Panc1 (cell line): Measurements from ENCODE around the gene SLC6A11. TPM values are rescaled to one million over a fixed set of nuclear protein-coding genes. Genes with fewer than 3 reads are reported as not detected.

Source experiments
- ATAC-seq: fragments of 200-7000 bp; cut with Tn5 transposase; 2 replicates; pipeline ENCODE4 v1.9.1; 2020; ENCODE audit warnings: mild to moderate bottlenecking, moderate library complexity
- BruUV-seq: library from RNA; stranded (reverse); fragments of 400-500 nt; replicated peaks from 2 replicates; lab custom pipeline; 2021; lab: Mats Ljungman, UMichigan
- CTCF ChIA-PET: fragments of 300-600 bp; sonication (Branson Sonifier 250); formaldehyde crosslinking; loops from one replicate; lab custom pipeline; 2022; ENCODE audit warnings: antibody characterized with exemption; lab: Charles Lee
- POLR2A ChIA-PET: fragments of 300-600 bp; sonication (Branson Sonifier 250); formaldehyde crosslinking; loops from one replicate; lab custom pipeline; 2022; ENCODE audit warnings: antibody characterized with exemption; lab: Charles Lee
- DNase-seq: peaks from one replicate; pipeline ENCODE4 v3.0.0-alpha.2; 2010; ENCODE audit warnings: low read depth, low spot score
- H3K27ac ChIP-seq: 2 replicates; pipeline ENCODE4 v1.5.1; 2011; ENCODE audit warnings: mild to moderate bottlenecking, low read length, inconsistent platforms
- H3K27me3 ChIP-seq: fragments of 200-500 bp; sonication (Bioruptor generic); 2 replicates; pipeline ENCODE4 v1.6.0; 2014; ENCODE audit warnings: low read length, inconsistent platforms; ENCODE audit not compliant: control insufficient read depth, insufficient read depth
- H3K36me3 ChIP-seq: fragments of 200-500 bp; sonication (Bioruptor generic); 2 replicates; pipeline ENCODE4 v1.5.1; 2014; ENCODE audit warnings: inconsistent platforms, mild to moderate bottlenecking, low read length, moderate library complexity; ENCODE audit not compliant: control insufficient read depth, insufficient read depth
- H3K4me1 ChIP-seq: 2 replicates; pipeline ENCODE4 v1.5.1; 2011; ENCODE audit warnings: inconsistent platforms, mild to moderate bottlenecking, low read length, moderate library complexity; ENCODE audit not compliant: control insufficient read depth, insufficient read depth
- H3K4me3 ChIP-seq, 2 experiments: 2 replicates each; pipeline ENCODE4 v1.5.1; 2011 to 2012; ENCODE audit warnings: low read depth in 2 of 2, low read length in 2 of 2, mild to moderate bottlenecking in 2 of 2, inconsistent platforms in 1 of 2, moderate library complexity in 1 of 2
- H3K9me3 ChIP-seq: fragments of 200-500 bp; sonication (Bioruptor generic); 2 replicates; pipeline ENCODE4 v1.5.1; 2014; ENCODE audit warnings: low read depth, mild to moderate bottlenecking, inconsistent platforms, low read length, moderate library complexity; ENCODE audit not compliant: control insufficient read depth, insufficient read depth
- POLR2AphosphoS5 ChIP-seq: IDR thresholded peaks from 2 replicates; pipeline ENCODE4 v1.6.1; 2012; ENCODE audit warnings: mild to moderate bottlenecking, low read depth, low read length, moderate library complexity
- SIN3A ChIP-seq: IDR thresholded peaks from 2 replicates; pipeline ENCODE4 v1.6.1; 2012; ENCODE audit warnings: low read depth, mild to moderate bottlenecking, low read length, moderate library complexity, borderline replicate concordance; ENCODE audit not compliant: insufficient read depth
- TCF7L2 ChIP-seq: IDR thresholded peaks from 2 replicates; pipeline ENCODE4 v1.6.1; 2011; ENCODE audit warnings: mild to moderate bottlenecking, low read depth, low read length, inconsistent platforms
- in situ Hi-C: cut with HindIII; loops from 2 replicates; pipeline ENCODE4 v1.10.0; 2016; ENCODE audit warnings: low sequenced_read_pairs, low pct_unique_long_range_greater_than_20kb
- intact Hi-C: fragments of 100-400 bp; cut with micrococcal nuclease; formaldehyde crosslinking; loops from one replicate; pipeline ENCODE4 v1.10.0; 2022; ENCODE audit not compliant: unreplicated experiment
- total RNA-seq: library from RNA; stranded (reverse); gene quantifications from one replicate; pipeline ENCODE4 v1.2.1, GENCODE V29; 2021; ENCODE audit not compliant: unreplicated experiment
- TF ChIP-seq, protein P1 (sequence below), 2 experiments: IDR thresholded peaks; 2 replicates each; pipeline ENCODE4 v1.6.1; 2011 to 2012; ENCODE audit warnings: low read depth in 2 of 2, control low read depth in 1 of 2, low read length in 1 of 2, mild to moderate bottlenecking in 1 of 2, moderate library complexity in 1 of 2; ENCODE audit not compliant: insufficient read depth in 1 of 2
- TF ChIP-seq, protein P2 (sequence below): fragments of 450-650 bp; IDR thresholded peaks from 2 replicates; pipeline ENCODE4 v1.5.1; 2017; ENCODE audit warnings: mild to moderate bottlenecking

Gene SLC6A11
- total RNA-seq, 1 experiment from 2014 or later: not detected

DNA sequence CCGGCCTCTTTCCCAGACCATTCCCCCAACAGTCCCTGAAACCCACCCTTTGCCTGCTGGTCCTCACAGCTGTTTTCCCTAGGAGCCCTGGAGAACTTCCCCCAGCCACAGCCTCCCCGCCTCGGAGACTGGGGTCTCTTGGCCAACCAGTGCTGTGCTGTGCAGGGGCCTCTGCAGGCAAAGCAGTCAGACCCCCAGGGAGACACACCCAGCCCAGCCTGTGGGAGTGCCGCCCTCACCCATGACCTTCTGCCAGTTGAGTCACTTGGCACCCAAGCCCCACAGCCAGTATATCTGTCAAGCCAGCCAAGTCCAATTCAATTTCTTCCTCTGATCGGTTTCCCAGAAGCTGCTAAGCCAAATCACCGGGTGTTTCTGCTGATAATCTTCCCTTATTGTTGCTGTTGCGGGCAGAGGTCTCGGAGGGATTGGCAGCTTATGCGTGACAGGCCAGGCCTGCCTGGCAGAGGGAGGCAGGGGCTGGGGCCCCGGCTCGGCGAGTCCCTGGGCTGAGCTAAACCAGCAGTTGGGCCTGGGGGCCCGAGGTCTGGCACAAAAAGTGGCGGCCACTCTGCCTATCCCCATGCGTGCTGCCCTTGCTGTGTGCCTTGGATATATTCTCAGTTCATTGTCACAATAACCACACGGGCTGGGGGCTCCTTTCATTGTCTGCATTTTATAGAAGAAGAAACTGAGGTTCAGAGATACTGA, 110.9 kb downstream of the SLC6A11 start:
- TF ChIP-seq, protein P1, sequence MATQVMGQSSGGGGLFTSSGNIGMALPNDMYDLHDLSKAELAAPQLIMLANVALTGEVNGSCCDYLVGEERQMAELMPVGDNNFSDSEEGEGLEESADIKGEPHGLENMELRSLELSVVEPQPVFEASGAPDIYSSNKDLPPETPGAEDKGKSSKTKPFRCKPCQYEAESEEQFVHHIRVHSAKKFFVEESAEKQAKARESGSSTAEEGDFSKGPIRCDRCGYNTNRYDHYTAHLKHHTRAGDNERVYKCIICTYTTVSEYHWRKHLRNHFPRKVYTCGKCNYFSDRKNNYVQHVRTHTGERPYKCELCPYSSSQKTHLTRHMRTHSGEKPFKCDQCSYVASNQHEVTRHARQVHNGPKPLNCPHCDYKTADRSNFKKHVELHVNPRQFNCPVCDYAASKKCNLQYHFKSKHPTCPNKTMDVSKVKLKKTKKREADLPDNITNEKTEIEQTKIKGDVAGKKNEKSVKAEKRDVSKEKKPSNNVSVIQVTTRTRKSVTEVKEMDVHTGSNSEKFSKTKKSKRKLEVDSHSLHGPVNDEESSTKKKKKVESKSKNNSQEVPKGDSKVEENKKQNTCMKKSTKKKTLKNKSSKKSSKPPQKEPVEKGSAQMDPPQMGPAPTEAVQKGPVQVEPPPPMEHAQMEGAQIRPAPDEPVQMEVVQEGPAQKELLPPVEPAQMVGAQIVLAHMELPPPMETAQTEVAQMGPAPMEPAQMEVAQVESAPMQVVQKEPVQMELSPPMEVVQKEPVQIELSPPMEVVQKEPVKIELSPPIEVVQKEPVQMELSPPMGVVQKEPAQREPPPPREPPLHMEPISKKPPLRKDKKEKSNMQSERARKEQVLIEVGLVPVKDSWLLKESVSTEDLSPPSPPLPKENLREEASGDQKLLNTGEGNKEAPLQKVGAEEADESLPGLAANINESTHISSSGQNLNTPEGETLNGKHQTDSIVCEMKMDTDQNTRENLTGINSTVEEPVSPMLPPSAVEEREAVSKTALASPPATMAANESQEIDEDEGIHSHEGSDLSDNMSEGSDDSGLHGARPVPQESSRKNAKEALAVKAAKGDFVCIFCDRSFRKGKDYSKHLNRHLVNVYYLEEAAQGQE (IDR thresholded peaks at IDR 0.05; ENCODE audit: insufficient read depth in 1 of 2, low read depth in 2 of 2, low read length in 1 of 2): no peak
- TF ChIP-seq TCF7L2: no peak
- TF ChIP-seq, protein P2, sequence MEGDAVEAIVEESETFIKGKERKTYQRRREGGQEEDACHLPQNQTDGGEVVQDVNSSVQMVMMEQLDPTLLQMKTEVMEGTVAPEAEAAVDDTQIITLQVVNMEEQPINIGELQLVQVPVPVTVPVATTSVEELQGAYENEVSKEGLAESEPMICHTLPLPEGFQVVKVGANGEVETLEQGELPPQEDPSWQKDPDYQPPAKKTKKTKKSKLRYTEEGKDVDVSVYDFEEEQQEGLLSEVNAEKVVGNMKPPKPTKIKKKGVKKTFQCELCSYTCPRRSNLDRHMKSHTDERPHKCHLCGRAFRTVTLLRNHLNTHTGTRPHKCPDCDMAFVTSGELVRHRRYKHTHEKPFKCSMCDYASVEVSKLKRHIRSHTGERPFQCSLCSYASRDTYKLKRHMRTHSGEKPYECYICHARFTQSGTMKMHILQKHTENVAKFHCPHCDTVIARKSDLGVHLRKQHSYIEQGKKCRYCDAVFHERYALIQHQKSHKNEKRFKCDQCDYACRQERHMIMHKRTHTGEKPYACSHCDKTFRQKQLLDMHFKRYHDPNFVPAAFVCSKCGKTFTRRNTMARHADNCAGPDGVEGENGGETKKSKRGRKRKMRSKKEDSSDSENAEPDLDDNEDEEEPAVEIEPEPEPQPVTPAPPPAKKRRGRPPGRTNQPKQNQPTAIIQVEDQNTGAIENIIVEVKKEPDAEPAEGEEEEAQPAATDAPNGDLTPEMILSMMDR: no peak
- no peak for TF ChIP-seq SIN3A
- no peak for TF ChIP-seq POLR2AphosphoS5
- intact Hi-C loops (no loop called here), in situ Hi-C loops (no loop called here)
- Histone ChIP-seq H3K27me3 (no peaks in the 10 kb centered on the region; the same call in 1 of the 2 replicates), H3K4me1 (no peaks in the 10 kb centered on the region), H3K9me3 (no peaks in the 10 kb centered on the region), H3K4me3 (no peak overlapping the region), H3K27ac (no peak overlapping the region), H3K36me3 (no peaks in the 10 kb centered on the region)
- ATAC-seq (no peak), DNase-seq (no peak)
- no TSS peak for BruUV-seq
- ChIA-PET POLR2A (no interaction called here), CTCF (no interaction called here)

GRCh38 chr3:10927551-10927950, 111.5 kb downstream of the SLC6A11 start:
- intact Hi-C loops: no loop called here
- no TSS peak for BruUV-seq
- no peaks in the 10 kb centered on the region; the same call in 1 of the 2 replicates for H3K27me3 ChIP-seq
- no peak overlapping the region for H3K27ac ChIP-seq
- no peaks in the 10 kb centered on the region for H3K36me3 ChIP-seq
- CTCF ChIA-PET: no interaction called here
- no peak overlapping the region for H3K4me3 ChIP-seq
- TF ChIP-seq POLR2AphosphoS5: no peak
- TF ChIP-seq SIN3A: no peak
- TF ChIP-seq TCF7L2: no peak
- TF ChIP-seq, protein P2: no peak
- no peaks in the 10 kb centered on the region for H3K9me3 ChIP-seq
- DNase-seq (no peak), ATAC-seq (no peak)
- in situ Hi-C loops: no loop called here
- no peaks in the 10 kb centered on the region for H3K4me1 ChIP-seq
- POLR2A ChIA-PET: no interaction called here
